Uterus (tissue), 2 donors: Measurements from ENCODE around the gene PFKM.

Source experiments
- CTCF ChIP-seq, 4 experiments: fragments of 200-600 bp in 2 of 4; fragments of 450-650 bp in 2 of 4; sonication (generic) in 2 of 4; IDR thresholded peaks; one replicate each; pipeline ENCODE4 v1.5.1; 2016 to 2019; ENCODE audit warnings: antibody characterized with exemption in 4 of 4, mild to moderate bottlenecking in 2 of 4, moderate library complexity in 1 of 4
- POLR2A ChIP-seq, 2 donors: fragments of 450-650 bp; IDR thresholded peaks; one replicate each; pipeline ENCODE4 v1.6.1; 2016; ENCODE audit warnings: antibody characterized with exemption in 2 of 2, mild to moderate bottlenecking in 1 of 2, moderate library complexity in 1 of 2

- TF ChIP-seq POLR2A (IDR thresholded peaks at IDR 0.05): no peak
- no peak for TF ChIP-seq CTCF (IDR thresholded peaks at IDR 0.05)
Measured at GRCh38 chr12:48180424-48180823, 61.3 kb downstream of the PFKM start.
